ENCODE data around the gene MYLK. TPM values are rescaled to one million over a fixed set of nuclear protein-coding genes. Genes with fewer than 3 reads are reported as not detected.

The MYLK gene
- total RNA-seq, 1 donor from 2014 or later, result 11.1 TPM

DNA sequence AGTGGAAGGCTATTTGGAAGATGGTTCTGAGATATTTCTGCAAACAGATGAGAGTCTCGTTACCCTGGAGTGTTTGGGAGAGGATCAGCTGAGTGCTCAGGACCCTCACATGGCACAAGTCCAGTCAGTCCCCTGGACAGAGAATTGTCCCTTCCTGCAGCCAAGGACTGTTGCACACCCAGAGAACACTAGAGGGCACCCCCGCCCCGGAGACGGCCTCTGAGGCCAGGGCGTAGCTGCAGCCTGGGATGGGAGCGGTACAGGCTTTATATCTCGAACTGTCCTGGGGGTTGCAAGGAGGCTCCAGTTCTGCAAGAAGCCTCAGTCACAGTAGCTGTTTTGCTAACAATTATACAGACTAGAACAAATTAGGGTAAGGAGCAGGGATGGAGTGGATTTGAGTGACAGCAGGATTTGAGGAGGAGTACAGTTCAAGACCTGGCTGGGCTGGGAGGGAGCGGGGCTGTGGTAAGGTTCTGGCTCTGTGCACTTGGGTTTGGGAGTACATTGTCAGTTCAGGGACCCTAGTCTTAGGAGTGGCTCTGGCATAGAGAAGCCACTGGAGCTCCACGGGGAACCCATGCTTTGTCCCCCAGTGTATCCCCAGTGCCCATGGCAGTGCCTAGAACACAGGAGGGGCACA is 231.7 kb downstream of the MYLK start:
- H3K36me3 ChIP-seq, result no peaks in the 10 kb centered on the region

DNA sequence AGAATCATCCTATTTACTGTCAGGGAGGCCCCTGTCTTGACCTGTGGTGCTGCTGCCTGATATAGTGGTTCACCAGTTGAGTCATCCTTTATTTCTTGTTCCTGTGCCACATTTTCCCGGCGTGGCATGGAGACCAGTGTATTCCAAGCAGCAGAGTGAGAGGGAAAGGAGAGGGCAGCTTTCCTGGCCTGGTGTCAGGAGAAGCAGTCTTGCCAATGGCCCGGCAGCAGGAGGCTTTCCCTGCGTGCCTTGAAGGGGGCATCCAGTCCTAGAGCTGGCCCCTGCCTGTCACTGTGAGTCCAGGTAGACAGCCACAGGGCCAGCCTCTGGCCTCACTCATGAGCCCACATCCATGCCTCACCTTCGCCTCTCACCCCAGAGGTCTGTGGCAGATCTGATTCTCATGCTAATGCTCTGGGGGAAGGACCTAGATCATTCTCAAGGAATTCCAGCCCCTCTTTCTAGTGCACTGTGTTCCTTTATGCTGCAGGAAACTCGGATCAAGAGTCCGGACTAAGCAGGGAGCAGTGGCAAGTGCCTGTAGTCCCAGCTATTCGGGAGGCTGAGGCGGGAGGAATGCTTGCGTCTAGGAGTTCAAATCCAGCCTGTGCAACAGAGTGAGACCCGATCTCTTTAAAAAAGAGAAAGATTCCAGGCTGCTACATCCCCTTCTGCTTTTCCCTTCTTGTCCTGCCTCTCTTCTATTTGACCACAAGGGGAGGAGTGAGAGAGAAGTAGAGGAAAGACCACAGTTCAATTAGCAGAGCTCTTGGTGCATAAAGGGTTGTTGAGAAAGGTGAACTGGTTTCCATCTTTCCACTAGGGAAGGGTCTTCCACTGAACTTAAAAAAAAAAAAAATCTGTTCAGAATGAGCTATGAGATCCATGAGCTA is 232.4 kb downstream of the MYLK start:
- no peaks in the 10 kb centered on the region for H3K9me3 ChIP-seq (replicated peaks)
- peaks cover 35% of the 10 kb centered on the region for H3K4me1 ChIP-seq
- H3K36me3 ChIP-seq, result peaks cover 7% of the 10 kb centered on the region
- H3K27me3 ChIP-seq (ENCODE audit: low read depth), result no peaks in the 10 kb centered on the region
- intact Hi-C loops (cut with micrococcal nuclease), result loop anchor here (5.0 kb wide), 2 partner anchors 51 to 71 kb away; no protein-coding TSS in a partner anchor
- H3K4me3 ChIP-seq, result no peak overlapping the region
- TF ChIP-seq, protein P1, sequence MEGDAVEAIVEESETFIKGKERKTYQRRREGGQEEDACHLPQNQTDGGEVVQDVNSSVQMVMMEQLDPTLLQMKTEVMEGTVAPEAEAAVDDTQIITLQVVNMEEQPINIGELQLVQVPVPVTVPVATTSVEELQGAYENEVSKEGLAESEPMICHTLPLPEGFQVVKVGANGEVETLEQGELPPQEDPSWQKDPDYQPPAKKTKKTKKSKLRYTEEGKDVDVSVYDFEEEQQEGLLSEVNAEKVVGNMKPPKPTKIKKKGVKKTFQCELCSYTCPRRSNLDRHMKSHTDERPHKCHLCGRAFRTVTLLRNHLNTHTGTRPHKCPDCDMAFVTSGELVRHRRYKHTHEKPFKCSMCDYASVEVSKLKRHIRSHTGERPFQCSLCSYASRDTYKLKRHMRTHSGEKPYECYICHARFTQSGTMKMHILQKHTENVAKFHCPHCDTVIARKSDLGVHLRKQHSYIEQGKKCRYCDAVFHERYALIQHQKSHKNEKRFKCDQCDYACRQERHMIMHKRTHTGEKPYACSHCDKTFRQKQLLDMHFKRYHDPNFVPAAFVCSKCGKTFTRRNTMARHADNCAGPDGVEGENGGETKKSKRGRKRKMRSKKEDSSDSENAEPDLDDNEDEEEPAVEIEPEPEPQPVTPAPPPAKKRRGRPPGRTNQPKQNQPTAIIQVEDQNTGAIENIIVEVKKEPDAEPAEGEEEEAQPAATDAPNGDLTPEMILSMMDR (IDR thresholded peaks at IDR 0.05; ENCODE audit: borderline replicate concordance), result no peak
- no peak for DNase-seq
- H3K27ac ChIP-seq (replicated peaks), result no peak overlapping the region

More for the DNA sequence above, 231.7 kb downstream of the MYLK start:
- Histone ChIP-seq H3K9me3 (replicated peaks) (no peaks in the 10 kb centered on the region), H3K27ac (replicated peaks) (peak overlapping the region; percentile 79), H3K27me3 (ENCODE audit: low read depth) (no peaks in the 10 kb centered on the region), H3K4me1 (peaks cover 42% of the 10 kb centered on the region), H3K4me3 (no peak overlapping the region)
- DNase-seq, result peak; percentile 80
- TF ChIP-seq, protein P1 (IDR thresholded peaks at IDR 0.05; ENCODE audit: borderline replicate concordance), result peak; percentile 98
- intact Hi-C loops (cut with micrococcal nuclease), result loop anchor here (5.0 kb wide), 2 partner anchors 50 to 70 kb away; no protein-coding TSS in a partner anchor

DNA sequence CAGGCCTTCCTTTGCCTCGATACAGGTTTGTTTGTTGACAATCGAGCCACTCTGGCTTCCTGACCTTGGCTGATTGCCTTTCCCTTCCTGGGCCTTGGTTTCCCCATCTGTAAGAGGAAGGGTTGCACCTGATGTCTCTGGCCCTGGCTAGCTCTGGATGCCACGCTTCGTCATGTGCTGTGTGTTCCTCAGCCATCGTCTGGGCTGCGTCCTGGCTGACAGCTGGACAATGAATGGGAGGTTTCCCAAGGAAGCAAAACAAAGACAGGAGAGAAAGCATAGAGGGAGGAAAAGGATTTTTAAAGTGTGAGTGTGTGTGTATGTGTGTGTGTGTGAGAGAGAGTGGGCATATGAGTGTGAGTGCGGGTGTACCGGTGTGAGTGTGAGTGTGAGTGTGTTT is 234.0 kb downstream of the MYLK start:
- Histone ChIP-seq H3K27me3 (ENCODE audit: low read depth) (no peaks in the 10 kb centered on the region), H3K4me1 (peaks cover 23% of the 10 kb centered on the region), H3K9me3 (replicated peaks) (no peaks in the 10 kb centered on the region), H3K36me3 (peaks cover 13% of the 10 kb centered on the region), H3K4me3 (no peak overlapping the region), H3K27ac (replicated peaks) (no peak overlapping the region)
- intact Hi-C loops (cut with micrococcal nuclease), result loop anchor here (5.0 kb wide), 2 partner anchors 52 to 72 kb away; no protein-coding TSS in a partner anchor
- TF ChIP-seq, protein P1 (IDR thresholded peaks at IDR 0.05; ENCODE audit: borderline replicate concordance), result no peak
- no peak for DNase-seq

DNA sequence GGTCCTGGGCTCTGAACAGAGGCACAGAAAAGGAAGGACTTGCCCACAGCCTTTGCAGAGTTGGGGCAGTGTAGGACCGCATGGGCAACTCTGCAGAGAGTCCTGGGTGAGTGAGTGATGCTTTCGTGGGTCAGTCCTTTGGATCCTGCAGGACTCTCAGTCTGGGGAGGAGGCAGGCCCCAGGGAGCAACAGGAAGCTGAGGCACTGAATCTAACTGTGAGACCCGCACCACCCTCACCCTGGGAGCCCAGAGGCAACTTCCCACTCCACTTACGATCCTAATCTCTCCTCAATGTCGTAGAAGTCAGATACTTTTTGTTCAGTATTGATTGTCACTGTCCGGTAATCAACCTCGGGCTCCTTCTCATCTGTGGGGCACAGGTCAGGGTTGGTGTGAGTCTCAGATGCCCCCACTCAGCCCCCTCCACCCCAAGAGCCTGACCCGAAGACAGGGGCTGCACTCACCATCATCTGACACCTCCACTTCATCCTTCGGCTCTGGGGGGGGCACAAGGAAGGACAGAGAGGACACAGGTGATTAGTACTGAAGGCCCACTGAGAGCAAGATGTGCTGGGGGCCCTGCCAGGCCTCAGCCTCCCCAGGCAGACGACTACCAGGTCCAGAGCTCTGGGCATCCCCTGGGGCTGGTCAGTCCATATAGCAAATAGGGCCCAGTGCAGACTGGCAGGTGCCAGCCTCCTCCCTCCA is 235.3 kb downstream of the MYLK start:
- intact Hi-C loops (cut with micrococcal nuclease), result no loop called here
- Histone ChIP-seq H3K36me3 (peaks cover 13% of the 10 kb centered on the region), H3K4me3 (no peak overlapping the region), H3K9me3 (replicated peaks) (no peaks in the 10 kb centered on the region), H3K4me1 (peaks cover 16% of the 10 kb centered on the region), H3K27me3 (ENCODE audit: low read depth) (no peaks in the 10 kb centered on the region), H3K27ac (replicated peaks) (no peak overlapping the region)
- DNase-seq, result no peak
- TF ChIP-seq, protein P1 (IDR thresholded peaks at IDR 0.05; ENCODE audit: borderline replicate concordance), result no peak

GRCh38 chr3:123644358-123644757 is 239.8 kb downstream of the MYLK start:
- no peak overlapping the region for H3K4me3 ChIP-seq
- H3K27ac ChIP-seq (replicated peaks), result no peak overlapping the region
- DNase-seq, result no peak
- TF ChIP-seq, protein P1 (IDR thresholded peaks at IDR 0.05; ENCODE audit: borderline replicate concordance), result no peak
- H3K27me3 ChIP-seq (ENCODE audit: low read depth), result no peaks in the 10 kb centered on the region
- no peaks in the 10 kb centered on the region for H3K9me3 ChIP-seq (replicated peaks)
- no peaks in the 10 kb centered on the region for H3K4me1 ChIP-seq
- H3K36me3 ChIP-seq, result peaks cover 13% of the 10 kb centered on the region
- intact Hi-C loops (cut with micrococcal nuclease), result no loop called here

Measured in left ventricle myocardium inferior (tissue), 1 donor.